22Rv1 (cell line): ENCODE results near the gene TOLLIP.

ENCODE experiments used
- ZFX ChIP-seq: fragments of 450-650 bp; IDR thresholded peaks from 2 replicates; pipeline ENCODE4 v1.6.1; 2017; ENCODE audit warnings: antibody characterized with exemption, borderline replicate concordance
- TF ChIP-seq, protein P1 (sequence below): fragments of 450-650 bp; IDR thresholded peaks from 2 replicates; pipeline ENCODE4 v1.5.1; 2017; ENCODE audit warnings: mild to moderate bottlenecking

DNA sequence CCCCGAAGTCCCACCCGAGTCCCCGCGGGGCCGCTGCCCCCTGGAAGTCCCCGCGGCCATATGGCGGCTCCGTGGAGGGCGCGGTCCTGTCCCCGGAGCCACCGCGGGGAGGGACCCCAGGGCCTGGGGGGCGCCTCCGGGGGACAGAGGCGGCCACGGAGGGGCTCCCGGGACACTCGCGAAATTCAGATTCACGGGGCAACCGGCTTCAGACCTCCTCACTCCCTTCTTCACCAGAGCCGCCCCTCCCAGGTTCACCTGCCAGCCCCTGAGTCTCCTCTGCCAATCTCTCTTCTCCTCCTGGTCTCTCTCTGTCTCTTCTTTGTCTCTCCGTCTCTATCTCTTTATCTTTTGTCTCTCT lies 28.2 kb upstream of the TOLLIP start:
- TF ChIP-seq, protein P1, sequence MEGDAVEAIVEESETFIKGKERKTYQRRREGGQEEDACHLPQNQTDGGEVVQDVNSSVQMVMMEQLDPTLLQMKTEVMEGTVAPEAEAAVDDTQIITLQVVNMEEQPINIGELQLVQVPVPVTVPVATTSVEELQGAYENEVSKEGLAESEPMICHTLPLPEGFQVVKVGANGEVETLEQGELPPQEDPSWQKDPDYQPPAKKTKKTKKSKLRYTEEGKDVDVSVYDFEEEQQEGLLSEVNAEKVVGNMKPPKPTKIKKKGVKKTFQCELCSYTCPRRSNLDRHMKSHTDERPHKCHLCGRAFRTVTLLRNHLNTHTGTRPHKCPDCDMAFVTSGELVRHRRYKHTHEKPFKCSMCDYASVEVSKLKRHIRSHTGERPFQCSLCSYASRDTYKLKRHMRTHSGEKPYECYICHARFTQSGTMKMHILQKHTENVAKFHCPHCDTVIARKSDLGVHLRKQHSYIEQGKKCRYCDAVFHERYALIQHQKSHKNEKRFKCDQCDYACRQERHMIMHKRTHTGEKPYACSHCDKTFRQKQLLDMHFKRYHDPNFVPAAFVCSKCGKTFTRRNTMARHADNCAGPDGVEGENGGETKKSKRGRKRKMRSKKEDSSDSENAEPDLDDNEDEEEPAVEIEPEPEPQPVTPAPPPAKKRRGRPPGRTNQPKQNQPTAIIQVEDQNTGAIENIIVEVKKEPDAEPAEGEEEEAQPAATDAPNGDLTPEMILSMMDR: no peak
- no peak for TF ChIP-seq ZFX
